Suprapubic skin (tissue), 4 donors: Measurements from ENCODE around the gene SAMD10. TPM values are rescaled to one million over a fixed set of nuclear protein-coding genes. Genes with fewer than 3 reads are reported as not detected.

Experiments used
- DNase-seq, 2 donors: peaks; one replicate each; pipeline ENCODE4 v3.0.0-alpha.2; 2019; ENCODE audit warnings: low spot score in 2 of 2
- H3K27ac ChIP-seq: fragments of 200-600 bp; sonication (generic); one replicate; pipeline ENCODE4 v1.5.1; 2019
- H3K27me3 ChIP-seq: fragments of 200-600 bp; sonication (generic); one replicate; pipeline ENCODE4 v1.5.1; 2019
- H3K36me3 ChIP-seq: fragments of 200-600 bp; sonication (generic); one replicate; pipeline ENCODE4 v1.5.1; 2019
- H3K4me1 ChIP-seq: fragments of 200-600 bp; sonication (generic); one replicate; pipeline ENCODE4 v1.5.1; 2019
- H3K4me3 ChIP-seq: fragments of 200-600 bp; sonication (generic); one replicate; pipeline ENCODE4 v1.5.1; 2019; ENCODE audit warnings: mild to moderate bottlenecking
- H3K9me3 ChIP-seq: fragments of 200-600 bp; sonication (generic); one replicate; pipeline ENCODE4 v1.5.1; 2019
- EP300 ChIP-seq: sonication (generic); formaldehyde crosslinking; IDR thresholded peaks from one replicate; pipeline ENCODE4 v1.6.1; 2017; ENCODE audit warnings: antibody characterized with exemption
- POLR2A ChIP-seq, 2 donors: fragments of 450-650 bp; IDR thresholded peaks; one replicate each; pipeline ENCODE4 v1.6.1; 2017; ENCODE audit warnings: antibody characterized with exemption in 2 of 2, mild to moderate bottlenecking in 2 of 2, moderate library complexity in 2 of 2
- POLR2AphosphoS5 ChIP-seq, 3 donors: sonication (generic); formaldehyde crosslinking; IDR thresholded peaks; one replicate each; pipeline ENCODE4 v1.6.1; 2017; ENCODE audit warnings: antibody characterized with exemption in 3 of 3
- WGBS: methylation state at CpG from one replicate; pipeline ENCODE4 v1.1.5; 2018; 5-methylcytosine and 5-hydroxymethylcytosine counted together
- total RNA-seq, 4 donors: library from RNA; depleted of rRNA; stranded (reverse); fragments of >200 nt; gene quantifications; one replicate each; pipeline ENCODE4 v1.1.0, GENCODE V29; 2016
- TF ChIP-seq, protein P1 (sequence below), 2 donors: fragments of 200-600 bp in 1 of 2; fragments of 450-650 bp in 1 of 2; sonication (generic) in 1 of 2; IDR thresholded peaks; one replicate each; pipeline ENCODE4 v1.5.1; 2016 to 2019; ENCODE audit warnings: antibody characterized with exemption in 2 of 2, mild to moderate bottlenecking in 1 of 2, moderate library complexity in 1 of 2

Gene SAMD10
- total RNA-seq, 4 donors from 2014 or later, result 7.2 to 15.8 (median 9.6) TPM

GRCh38 chr20:63980806-63981728, 1.6 kb upstream of the SAMD10 start, which contains the start of gene PRPF6:
PRPF6 (plus strand) TSS chr20:63981132; CDS start chr20:63981246, 114 bp downstream.
- Histone ChIP-seq H3K27ac (peak within 1 kb of the TSS; percentile 96), H3K27me3 (no peaks in the 10 kb centered on the region), H3K4me1 (peaks cover 52% of the 10 kb centered on the region), H3K9me3 (no peaks in the 10 kb centered on the region), H3K4me3 (peak within 1 kb of the TSS; percentile 97), H3K36me3 (peaks cover 37% of the 10 kb centered on the region)
- DNase-seq, result peak; percentile 96 to 97
- TF ChIP-seq POLR2AphosphoS5 (IDR thresholded peaks at IDR 0.05) (peak; percentile 82 to 96 (median 86)), EP300 (no peak), POLR2A (IDR thresholded peaks at IDR 0.05) (peak; percentile 8 to 74)
- TF ChIP-seq, protein P1, sequence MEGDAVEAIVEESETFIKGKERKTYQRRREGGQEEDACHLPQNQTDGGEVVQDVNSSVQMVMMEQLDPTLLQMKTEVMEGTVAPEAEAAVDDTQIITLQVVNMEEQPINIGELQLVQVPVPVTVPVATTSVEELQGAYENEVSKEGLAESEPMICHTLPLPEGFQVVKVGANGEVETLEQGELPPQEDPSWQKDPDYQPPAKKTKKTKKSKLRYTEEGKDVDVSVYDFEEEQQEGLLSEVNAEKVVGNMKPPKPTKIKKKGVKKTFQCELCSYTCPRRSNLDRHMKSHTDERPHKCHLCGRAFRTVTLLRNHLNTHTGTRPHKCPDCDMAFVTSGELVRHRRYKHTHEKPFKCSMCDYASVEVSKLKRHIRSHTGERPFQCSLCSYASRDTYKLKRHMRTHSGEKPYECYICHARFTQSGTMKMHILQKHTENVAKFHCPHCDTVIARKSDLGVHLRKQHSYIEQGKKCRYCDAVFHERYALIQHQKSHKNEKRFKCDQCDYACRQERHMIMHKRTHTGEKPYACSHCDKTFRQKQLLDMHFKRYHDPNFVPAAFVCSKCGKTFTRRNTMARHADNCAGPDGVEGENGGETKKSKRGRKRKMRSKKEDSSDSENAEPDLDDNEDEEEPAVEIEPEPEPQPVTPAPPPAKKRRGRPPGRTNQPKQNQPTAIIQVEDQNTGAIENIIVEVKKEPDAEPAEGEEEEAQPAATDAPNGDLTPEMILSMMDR (IDR thresholded peaks at IDR 0.05), result peak; percentile 31 to 89
- 0% methylated on average over 40 of the region's 75 CpGs for WGBS

DNA sequence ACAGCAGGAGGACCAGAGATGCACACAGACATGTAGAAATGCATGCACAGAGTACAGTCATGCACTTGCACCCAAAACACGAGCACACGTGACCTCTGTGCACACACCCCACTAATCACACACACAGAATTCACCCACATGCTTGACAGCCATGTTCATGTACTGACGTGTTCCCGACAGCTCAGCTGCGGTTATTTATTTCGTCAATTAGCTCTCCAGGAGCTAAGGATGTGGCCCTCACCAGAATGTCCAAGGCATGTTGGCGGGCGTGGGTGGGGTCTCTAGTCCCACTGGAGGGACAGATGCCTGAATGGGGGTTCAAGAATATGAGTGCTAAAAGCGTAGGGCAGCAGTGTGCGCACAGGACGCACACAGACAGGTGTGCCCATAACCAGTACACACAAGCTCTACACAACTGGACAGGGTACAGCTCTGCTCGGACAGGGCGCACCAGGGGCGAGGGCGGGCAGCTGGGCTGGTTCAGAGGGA, 919 bp upstream of the SAMD10 start:
- Histone ChIP-seq H3K36me3 (peaks cover 30% of the 10 kb centered on the region), H3K27me3 (no peaks in the 10 kb centered on the region), H3K27ac (peak overlapping the region; percentile 96), H3K4me1 (peaks cover 52% of the 10 kb centered on the region), H3K9me3 (no peaks in the 10 kb centered on the region), H3K4me3 (peak overlapping the region; percentile 97)
- no peak for DNase-seq
- TF ChIP-seq POLR2AphosphoS5 (IDR thresholded peaks at IDR 0.05) (no peak), POLR2A (IDR thresholded peaks at IDR 0.05) (no peak), EP300 (no peak)
- TF ChIP-seq, protein P1 (IDR thresholded peaks at IDR 0.05), result no peak
- WGBS, result 87% methylated on average over 3 of the region's 15 CpGs

- H3K36me3 ChIP-seq, result peaks cover 18% of the 10 kb centered on the region
- H3K9me3 ChIP-seq, result no peaks in the 10 kb centered on the region
- no peaks in the 10 kb centered on the region for H3K27me3 ChIP-seq
- DNase-seq, result peak in 1 of 2 donors; percentile 64
- TF ChIP-seq EP300, result no peak
- TF ChIP-seq POLR2A (IDR thresholded peaks at IDR 0.05), result no peak
- no peak for TF ChIP-seq POLR2AphosphoS5 (IDR thresholded peaks at IDR 0.05)
- TF ChIP-seq, protein P1 (IDR thresholded peaks at IDR 0.05), result no peak
- peak overlapping the region; percentile 97 for H3K4me3 ChIP-seq
- H3K4me1 ChIP-seq, result peaks cover 53% of the 10 kb centered on the region
- H3K27ac ChIP-seq, result peak overlapping the region; percentile 96
- WGBS, result 0% methylated on average over 10 of the region's 47 CpGs
Measured at GRCh38 chr20:63979229-63979556, 249 bp downstream of the SAMD10 start.

DNA sequence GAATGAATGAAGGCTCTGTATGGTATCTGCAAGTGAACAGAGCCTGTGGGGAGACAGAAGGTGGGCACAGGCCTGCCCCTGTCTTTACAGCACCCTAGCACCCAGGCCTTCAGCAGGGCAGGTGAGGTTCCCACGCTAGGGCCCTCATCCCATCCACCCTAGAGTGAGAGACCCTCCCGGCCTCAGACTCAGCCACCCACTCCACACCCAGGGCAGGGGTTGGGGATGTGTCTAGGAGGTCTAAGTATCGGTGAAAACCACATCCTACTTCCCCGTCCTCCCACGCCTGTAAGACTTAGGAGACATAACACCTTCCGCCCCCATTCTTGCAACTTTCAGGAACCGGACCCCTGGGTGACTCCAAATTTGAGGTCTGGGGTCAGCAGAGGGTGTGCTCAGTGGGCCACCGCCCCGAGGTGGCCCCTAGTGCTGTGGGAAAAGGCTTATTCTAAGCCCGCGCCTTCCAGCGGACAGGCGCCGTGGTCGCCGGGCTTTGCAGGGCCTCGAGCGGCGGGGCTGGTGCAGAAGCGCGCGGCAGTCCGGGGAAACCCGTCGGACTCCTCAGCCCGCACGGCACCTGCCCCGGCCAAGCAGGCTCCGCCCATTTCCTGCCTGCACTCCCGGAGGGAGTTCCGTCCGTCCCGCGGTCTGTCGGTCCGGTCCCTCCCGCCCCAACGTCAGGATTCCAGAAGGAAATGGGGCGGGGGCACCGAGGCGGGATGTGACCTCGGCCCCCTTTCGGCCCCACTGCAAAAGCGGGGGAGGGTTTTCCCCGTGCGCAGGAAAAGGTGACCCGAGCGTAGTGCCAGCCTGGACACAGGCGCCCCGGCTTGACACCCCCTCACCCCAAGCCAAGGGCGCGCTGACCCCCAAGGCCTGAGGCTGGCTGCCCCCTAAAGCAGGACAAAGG, 868 bp downstream of the SAMD10 start:
- peak in 1 of 2 donors; percentile 80 for DNase-seq
- peak overlapping the region; percentile 96 for H3K27ac ChIP-seq
- TF ChIP-seq EP300, result no peak
- TF ChIP-seq, protein P1 (IDR thresholded peaks at IDR 0.05), result no peak
- TF ChIP-seq POLR2AphosphoS5 (IDR thresholded peaks at IDR 0.05), result no peak
- no peak for TF ChIP-seq POLR2A (IDR thresholded peaks at IDR 0.05)
- WGBS, result 42% methylated on average over 13 of the region's 52 CpGs
- peak overlapping the region; percentile 97 for H3K4me3 ChIP-seq
- H3K4me1 ChIP-seq, result peaks cover 58% of the 10 kb centered on the region
- no peaks in the 10 kb centered on the region for H3K9me3 ChIP-seq
- H3K27me3 ChIP-seq, result no peaks in the 10 kb centered on the region
- peaks cover 12% of the 10 kb centered on the region for H3K36me3 ChIP-seq
